UCSD-AML1 (cell line): ENCODE data around the gene ZBTB24.

Experiments used
- DNase-seq: peaks from one replicate; lab custom pipeline; 2025; ENCODE audit not compliant: unreplicated experiment; lab: John Stamatoyannopoulos, UW

The ZBTB24 gene

DNA sequence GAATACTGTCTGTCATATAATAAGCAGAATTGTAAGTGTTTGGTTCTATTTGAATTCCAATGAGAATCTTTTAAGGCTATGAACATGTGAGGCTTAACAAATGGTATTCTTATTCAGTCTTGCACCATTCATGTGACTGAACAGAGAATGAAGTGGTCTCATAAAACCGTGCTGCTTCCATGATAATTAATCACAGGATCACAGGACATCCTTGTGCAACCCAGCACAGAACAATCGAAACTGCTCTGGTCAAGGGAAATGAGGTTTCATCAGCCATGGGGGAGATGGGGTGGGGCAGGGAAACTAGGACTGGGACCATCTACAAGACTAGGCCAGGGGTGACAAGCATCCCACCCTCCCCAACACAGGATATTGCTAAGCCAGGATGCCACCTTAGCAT, 48.6 kb downstream of the ZBTB24 start:
- no peak for DNase-seq

DNA sequence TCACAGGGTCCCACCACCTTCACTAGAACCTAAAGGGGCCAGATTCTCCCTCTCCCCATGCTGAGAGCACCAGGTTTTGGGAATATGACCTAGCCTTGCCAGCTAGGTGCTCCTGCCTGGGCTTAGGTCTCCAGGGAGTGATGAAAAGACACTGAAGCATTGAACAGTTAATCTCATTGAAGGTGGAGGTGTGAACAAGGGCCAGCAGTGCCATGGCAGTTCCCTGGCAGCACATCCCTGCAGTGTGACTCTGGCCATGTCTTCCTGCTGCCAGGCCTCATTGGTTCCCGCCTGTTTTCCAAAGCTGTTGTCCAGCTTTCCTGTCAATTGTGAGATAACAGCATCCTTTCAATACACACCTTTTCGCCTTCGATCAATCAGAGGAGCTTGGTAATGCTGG, 53.5 kb downstream of the ZBTB24 start:
- DNase-seq, result no peak

DNA sequence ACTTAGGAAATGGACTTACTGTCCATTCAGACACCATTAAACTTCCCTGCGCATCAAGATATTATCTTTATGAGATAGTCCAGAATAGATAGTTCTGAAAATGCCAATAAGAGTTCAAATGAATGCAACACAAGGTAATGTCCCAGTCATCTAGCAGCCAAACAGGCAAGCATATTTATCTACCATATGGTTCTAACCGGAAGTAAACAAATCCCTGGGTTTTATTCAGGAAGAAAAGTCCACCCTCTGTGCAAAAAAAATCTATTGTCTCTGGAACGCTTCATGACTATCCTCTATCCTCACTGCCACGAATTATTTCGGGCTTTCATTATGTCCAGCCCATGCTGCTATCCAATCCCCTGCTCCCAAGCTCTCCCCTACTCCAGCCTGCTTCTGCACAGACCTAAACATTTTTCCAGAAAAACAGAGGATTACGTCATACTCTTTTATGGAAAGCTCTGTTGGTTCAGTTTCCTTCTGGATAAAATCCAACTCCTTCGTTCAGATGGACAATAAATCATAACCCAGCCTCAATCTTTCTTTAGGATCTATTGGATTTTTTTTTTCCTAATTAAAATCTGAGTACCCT, 54.0 kb downstream of the ZBTB24 start:
- no peak for DNase-seq

DNA sequence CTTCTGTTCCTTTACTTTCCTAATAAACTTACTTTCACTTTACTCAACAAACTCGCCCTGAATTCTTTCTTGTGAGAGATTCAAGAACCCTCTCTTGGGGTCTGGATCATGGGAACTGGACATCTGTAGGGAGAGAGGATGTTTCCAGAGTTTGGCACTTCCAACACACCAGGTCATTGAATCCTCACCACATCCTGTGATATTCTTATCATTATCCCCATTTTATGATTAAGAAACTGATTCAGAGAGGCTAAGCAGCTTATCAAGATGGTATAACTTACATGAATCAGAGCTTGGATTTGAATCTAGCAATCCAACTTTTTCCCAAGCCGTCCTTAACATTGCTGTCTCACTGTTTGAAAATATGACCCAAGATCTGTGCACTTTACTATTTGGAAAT, 58.1 kb downstream of the ZBTB24 start:
- DNase-seq, result no peak

DNA sequence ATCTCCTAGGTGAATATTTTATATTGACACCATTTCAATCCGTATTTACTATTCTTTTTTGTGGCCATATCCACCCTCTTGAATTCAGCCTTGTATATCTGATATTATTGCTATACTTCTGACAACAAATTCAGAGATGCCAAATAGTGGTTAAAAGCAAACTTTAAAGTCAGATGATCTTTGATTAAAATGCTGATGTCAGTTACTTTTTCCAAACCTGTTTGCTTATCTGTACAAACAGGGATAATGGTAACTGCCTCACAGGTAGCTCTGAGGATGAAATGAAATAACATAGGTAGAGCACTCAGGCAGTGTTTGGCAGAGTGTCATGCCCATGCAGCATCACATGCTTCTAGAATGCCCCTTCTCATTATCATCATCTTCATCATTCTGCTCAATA, 61.8 kb downstream of the ZBTB24 start:
- no peak for DNase-seq

DNA sequence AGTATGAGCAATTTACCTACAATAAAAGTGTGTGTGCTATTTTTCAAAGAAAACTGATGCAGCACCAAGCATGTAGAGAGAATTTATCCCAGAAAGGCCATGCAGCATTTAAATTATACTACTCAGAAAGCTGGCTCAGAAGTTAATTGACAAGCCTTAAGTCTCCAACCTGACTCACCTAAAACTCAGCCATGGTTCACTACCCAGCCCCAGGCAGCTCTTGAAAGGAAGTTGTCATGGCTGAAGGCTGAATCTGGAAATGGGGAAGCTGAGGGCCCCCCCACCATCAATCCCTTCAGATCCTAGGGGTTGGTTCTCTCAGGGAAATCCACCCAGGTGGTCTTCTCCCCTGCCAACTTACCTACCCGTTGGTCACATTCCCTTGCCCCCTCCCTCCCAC, 62.3 kb downstream of the ZBTB24 start:
- DNase-seq, result no peak

DNA sequence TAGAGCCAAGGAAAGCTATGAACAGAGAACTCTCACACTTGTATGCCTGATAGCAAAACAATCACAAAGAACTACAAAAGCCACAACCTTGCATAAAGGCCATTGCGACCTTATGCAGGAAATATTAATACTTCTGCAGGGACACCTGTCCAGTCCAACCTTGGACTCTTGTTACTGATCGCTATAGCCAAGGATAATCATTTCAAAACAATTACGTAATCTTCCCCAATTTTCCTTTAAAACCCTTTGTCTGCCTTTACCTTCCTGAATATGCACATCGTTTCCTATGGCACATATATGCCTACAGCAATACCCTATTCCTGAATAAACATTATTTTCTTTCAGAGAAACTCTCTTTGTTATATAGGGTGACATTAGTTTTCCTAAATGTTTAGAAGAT, 65.4 kb downstream of the ZBTB24 start:
- DNase-seq, result no peak
